Stimulated activated CD8-positive, alpha-beta memory T cell treated with anti-CD3 and anti-CD28 coated beads, Interleukin-7, amount 100 ng/mL, for 48 hours (primary cell): ENCODE results near the gene CISD1.
"Not testable (repeated sequence)": the region's sequence is repeated elsewhere in the genome, so short reads cannot be mapped to it uniquely, and the experiment has no call there.

ENCODE experiments used
- DNase-seq, 2 donors: peaks; one replicate each; pipeline ENCODE4 v3.0.0-alpha.2; 2020; ENCODE audit warnings: low read depth in 1 of 2; ENCODE audit errors: extremely low read depth in 1 of 2

CISD1 gene

GRCh38 chr10:58268946-58269781, at the start of gene CISD1:
TSS of gene CISD1 (plus strand) at chr10:58269162. CDS start at chr10:58269274, 112 bp downstream.
- peak; percentile 82 to 94 for DNase-seq

- DNase-seq: no peak
Measured at GRCh38 chr10:58219875-58220274, 49.1 kb upstream of the CISD1 start.

GRCh38 chr10:58220769-58221451, 48.1 kb upstream of the CISD1 start:
- no peak for DNase-seq

GRCh38 chr10:58225654-58226053, 43.3 kb upstream of the CISD1 start:
- no peak for DNase-seq

- DNase-seq: not testable (repeated sequence)
Measured at GRCh38 chr10:58229856-58230255, 39.1 kb upstream of the CISD1 start.

GRCh38 chr10:58237014-58237834, 31.7 kb upstream of the CISD1 start:
- no peak for DNase-seq

- DNase-seq: no peak
Measured at GRCh38 chr10:58239561-58240169, 29.3 kb upstream of the CISD1 start.

GRCh38 chr10:58240531-58240930, 28.4 kb upstream of the CISD1 start:
- no peak for DNase-seq

- DNase-seq: no peak
Measured at GRCh38 chr10:58241346-58241745, 27.6 kb upstream of the CISD1 start.

GRCh38 chr10:58243269-58243668, 25.7 kb upstream of the CISD1 start:
- no peak for DNase-seq

- not testable (repeated sequence) for DNase-seq
Measured at GRCh38 chr10:58243801-58244200, 25.2 kb upstream of the CISD1 start.

- not testable (repeated sequence) for DNase-seq
Measured at GRCh38 chr10:58244242-58244641, 24.7 kb upstream of the CISD1 start.

GRCh38 chr10:58244666-58245065, 24.3 kb upstream of the CISD1 start:
- not testable (repeated sequence) for DNase-seq

- DNase-seq: no peak
Measured at GRCh38 chr10:58253184-58253583, 15.8 kb upstream of the CISD1 start.

GRCh38 chr10:58254644-58255043, 14.3 kb upstream of the CISD1 start:
- DNase-seq: no peak

- DNase-seq: not testable (repeated sequence)
Measured at GRCh38 chr10:58256013-58256780, 12.8 kb upstream of the CISD1 start.

- DNase-seq: no peak
Measured at GRCh38 chr10:58258977-58259692, 9.8 kb upstream of the CISD1 start.

GRCh38 chr10:58260334-58260733, 8.6 kb upstream of the CISD1 start:
- DNase-seq: no peak

GRCh38 chr10:58262766-58263165, 6.2 kb upstream of the CISD1 start:
- DNase-seq: no peak
